Effector CD4-positive, alpha-beta T cell (primary cell): ENCODE data around the gene ELOVL5.
"Not testable (repeated sequence)": the region's sequence is repeated elsewhere in the genome, so short reads cannot be mapped to it uniquely, and the experiment has no call there.

ENCODE experiments used
- DNase-seq: peaks from one replicate; pipeline ENCODE4 v3.0.0-alpha.2; 2020

The ELOVL5 gene

GRCh38 chr6:53327017-53327395 lies 21.7 kb downstream of the ELOVL5 start:
- no peak for DNase-seq

DNA sequence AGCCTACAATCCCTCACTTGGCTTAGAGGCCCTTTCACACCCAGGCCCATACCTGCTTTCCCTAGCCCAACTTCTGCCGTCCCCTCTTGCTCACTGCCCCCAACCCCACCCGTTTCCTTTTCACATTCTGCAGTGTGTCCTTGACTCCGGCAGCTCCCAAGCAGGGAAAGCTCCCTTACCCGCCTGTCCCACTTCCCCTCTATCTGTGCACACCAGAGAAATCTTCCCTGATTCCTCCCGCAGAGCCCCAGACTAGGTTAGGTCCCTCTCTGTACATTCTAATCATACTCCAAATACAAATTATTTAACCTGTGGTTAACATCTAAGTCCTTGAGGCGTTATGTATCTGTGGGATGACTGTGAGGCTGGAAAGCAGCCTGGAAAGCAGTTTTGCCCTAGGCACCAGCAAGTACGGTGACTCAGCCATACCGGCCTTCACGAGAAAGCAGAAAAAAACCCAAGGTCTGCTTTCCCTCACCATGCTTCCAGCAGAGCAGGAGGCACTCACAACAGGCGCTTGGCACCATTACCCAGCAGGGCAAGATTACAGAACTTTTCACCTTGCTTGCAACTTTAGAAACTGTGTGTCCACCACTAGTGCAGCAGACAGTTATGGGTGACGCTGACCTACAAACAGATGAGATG lies 22.3 kb downstream of the ELOVL5 start:
- no peak for DNase-seq

GRCh38 chr6:53325785-53326184 lies 23.0 kb downstream of the ELOVL5 start:
- DNase-seq = no peak

GRCh38 chr6:53322188-53323029 lies 26.3 kb downstream of the ELOVL5 start:
- DNase-seq = no peak

GRCh38 chr6:53321701-53322100 lies 27.0 kb downstream of the ELOVL5 start:
- no peak for DNase-seq

- no peak for DNase-seq
Measured at GRCh38 chr6:53320964-53321363, 27.8 kb downstream of the ELOVL5 start.

GRCh38 chr6:53318429-53318828 lies 30.3 kb downstream of the ELOVL5 start:
- no peak for DNase-seq

DNA sequence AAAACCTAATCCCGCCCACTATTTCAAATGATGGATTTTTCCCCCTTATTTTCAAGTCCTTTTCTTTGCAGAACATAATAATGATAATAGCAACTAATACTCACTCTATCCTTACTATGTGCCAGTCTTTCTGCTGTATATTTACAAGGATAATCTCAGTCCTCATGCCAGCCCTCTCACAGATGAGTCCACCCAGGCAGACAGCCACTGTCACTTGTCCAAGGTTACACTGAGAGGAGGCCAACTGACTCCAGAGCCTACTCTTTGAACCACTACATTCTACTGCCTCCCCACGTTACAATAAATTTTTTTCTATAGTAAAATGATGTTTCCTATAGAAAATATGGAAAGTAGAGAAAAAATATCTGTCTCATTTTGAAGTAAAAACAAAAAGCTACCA lies 30.9 kb downstream of the ELOVL5 start:
- no peak for DNase-seq

- not testable (repeated sequence) for DNase-seq
Measured at GRCh38 chr6:53317299-53317698, 31.5 kb downstream of the ELOVL5 start.

- no peak for DNase-seq
Measured at GRCh38 chr6:53316142-53316541, 32.6 kb downstream of the ELOVL5 start.

DNA sequence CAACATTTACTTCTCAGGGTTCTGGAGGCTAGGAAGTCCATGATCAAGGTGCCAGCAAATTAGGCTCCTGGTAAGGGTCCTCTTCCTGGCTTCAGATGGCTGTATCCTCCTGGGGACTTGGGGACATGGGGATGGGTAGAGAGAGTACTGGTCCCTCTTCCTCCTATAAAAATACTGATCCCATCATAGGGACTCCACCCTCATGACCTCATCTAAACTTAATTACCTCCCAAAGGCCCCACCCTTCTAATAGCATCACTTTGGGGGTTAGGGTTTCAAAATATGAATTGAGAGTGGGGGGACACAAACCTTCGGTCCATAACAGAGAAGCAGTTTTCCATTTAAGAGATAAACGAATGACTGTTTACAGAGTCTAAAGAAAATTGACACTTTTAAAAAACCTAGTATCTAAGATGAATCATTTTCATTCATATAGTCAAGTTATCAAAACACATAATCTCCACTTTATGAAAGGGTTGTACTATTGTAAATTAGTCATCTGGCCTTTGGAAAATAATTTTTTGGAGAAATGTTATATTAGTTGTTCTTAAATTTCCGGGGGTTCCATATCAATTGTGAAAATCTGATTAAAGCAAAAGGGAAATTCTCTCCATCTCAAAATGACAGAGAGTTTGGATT lies 33.5 kb downstream of the ELOVL5 start:
- no peak for DNase-seq

DNA sequence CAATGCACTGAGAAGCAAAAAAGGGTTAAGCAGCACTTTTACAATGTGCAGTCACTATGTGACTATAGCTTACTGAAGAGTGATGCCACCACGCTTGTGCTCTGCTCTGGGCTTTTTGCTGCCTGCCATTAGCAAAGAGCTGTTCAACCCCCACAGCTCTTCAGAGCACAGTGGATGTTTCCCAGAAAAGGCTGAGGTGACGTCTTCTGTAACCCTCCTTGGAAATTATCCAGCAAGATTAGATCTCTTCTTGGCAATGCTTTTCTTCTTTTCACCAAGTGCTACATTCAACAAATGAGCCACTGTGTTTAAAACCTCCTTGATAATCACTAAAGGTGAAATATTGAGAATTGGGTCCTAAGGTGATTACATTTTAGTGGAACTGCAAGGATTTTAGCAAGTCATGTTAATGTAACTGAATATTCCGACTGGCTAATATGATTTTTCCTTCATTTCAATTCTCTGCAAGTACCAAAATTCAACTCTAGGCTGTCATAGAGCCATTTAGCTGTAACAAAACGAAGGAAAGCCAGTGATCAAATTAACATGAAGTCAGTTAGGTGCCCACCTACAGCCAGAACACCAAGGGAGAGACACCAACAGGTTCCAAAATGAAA lies 34.9 kb downstream of the ELOVL5 start:
- no peak for DNase-seq

DNA sequence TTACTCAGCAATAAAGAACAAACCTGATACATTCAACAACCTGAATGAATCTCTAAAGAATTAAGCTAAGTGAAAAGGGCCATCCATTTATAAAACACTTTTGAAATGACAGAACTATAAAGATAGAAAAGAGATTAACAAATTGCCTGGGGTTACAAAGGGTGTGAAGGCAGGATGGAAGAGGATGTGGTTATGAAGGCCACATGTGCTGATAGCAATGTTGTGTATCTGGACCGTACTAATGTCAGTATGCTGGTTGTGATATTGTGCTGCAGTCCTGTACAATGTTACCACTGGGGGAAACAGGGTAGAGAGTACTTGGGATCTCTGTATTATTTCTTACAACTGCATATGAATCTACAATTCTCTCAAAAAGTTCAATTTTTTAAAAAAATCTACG lies 36.4 kb downstream of the ELOVL5 start:
- DNase-seq = no peak

DNA sequence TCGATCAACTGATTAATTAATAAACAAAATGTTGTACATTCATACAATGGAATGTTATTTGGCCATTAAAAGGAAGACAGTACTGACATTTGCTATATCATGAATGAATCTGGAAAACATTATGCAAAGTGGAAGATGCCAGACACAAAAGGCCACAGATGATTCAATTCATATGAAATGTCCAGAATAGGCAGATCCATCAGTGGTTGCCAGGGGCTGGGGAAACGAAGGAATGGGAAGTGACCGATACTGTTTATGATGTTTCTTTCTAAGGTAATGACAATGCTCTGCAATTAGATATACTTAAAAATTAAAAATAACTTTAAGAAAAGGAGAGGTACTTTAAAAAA lies 37.2 kb downstream of the ELOVL5 start:
- DNase-seq = no peak

GRCh38 chr6:53310771-53311585 lies 37.8 kb downstream of the ELOVL5 start:
- DNase-seq = no peak

DNA sequence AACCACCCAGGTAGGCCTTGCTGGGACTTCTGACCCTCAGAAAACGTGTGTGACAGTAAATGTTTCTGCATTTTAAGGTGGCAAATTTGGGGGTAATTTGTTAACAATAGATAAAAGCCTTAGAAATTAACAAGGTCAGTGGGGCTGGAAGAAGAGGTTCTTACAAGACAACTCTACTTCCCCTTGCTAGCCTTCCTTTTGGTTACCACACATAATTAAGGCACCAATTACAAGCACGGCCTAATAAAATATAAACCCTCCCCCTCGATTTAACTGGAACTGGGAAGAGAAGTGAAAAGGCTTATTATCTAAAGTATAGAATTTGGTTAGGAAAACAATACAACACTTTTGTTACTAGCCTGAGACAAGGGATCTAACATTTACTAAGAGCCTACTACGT lies 38.8 kb downstream of the ELOVL5 start:
- DNase-seq = no peak

GRCh38 chr6:53309059-53309900 lies 39.5 kb downstream of the ELOVL5 start:
- DNase-seq = no peak

DNA sequence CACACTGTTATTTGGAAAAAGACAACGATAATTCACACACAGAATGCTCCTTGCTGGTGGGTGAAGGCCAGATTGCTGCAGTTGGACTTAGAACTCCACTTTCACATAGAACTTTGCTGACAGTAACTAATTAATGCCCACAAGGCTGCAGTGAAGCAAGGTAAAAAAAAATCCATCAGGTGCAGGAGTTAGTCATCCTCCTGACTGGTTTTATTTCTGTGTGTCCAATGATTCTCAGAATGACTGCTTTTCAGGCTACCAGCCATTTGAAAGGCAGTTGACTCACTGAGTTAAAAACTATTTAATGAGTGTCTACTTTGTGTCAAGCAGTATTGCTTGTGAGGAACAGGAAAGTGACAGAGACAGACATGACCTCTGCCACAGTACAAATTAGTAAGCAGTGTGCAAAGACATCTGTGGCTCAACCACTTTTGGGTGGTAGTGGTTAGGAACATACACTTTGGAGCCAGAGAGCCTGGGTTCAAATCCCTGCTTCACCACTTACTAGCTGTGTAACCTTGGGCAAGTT lies 41.9 kb downstream of the ELOVL5 start:
- DNase-seq = no peak

DNA sequence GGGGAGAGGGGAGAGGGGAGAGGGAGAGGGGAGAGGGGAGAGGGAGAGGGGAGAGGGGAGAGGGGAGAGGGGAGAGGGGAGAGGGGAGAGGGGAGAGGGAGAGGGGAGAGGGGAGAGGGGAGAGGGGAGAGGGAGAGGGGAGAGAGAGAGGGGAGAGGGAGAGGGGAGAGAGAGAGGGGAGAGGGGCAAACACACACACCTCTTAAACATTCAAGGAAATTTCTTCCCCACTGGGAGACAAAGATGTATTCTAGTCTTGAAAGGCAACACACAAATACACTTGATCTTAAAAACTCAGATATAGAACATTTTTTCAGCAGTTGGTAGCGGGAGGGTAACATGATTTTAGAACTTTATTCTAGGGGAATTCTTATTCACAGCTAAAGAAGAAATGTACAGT lies 42.5 kb downstream of the ELOVL5 start:
- DNase-seq = not testable (repeated sequence)

- DNase-seq = not testable (repeated sequence)
Measured at GRCh38 chr6:53305506-53306005, 43.2 kb downstream of the ELOVL5 start.

DNA sequence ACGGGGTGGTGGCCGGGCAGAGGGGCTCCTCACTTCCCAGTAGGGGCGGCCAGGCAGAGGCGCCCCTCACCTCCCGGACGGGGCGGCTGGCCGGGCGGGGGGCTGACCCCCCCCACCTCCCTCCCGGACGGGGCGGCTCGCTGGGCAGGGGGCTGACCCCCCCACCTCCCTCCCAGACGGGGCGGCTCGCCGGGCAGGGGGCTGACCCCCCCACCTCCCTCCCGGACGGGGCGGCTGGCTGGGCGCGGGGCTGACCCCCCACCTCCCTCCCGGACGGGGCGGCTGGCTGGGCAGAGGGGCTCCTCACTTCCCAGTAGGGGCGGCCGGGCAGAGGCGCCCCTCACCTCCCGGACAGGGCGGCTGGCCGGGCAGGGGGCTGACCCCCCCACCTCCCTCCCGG lies 43.8 kb downstream of the ELOVL5 start:
- DNase-seq = not testable (repeated sequence)
